Measurements from ENCODE around the gene FAM193B.

FAM193B gene

DNA sequence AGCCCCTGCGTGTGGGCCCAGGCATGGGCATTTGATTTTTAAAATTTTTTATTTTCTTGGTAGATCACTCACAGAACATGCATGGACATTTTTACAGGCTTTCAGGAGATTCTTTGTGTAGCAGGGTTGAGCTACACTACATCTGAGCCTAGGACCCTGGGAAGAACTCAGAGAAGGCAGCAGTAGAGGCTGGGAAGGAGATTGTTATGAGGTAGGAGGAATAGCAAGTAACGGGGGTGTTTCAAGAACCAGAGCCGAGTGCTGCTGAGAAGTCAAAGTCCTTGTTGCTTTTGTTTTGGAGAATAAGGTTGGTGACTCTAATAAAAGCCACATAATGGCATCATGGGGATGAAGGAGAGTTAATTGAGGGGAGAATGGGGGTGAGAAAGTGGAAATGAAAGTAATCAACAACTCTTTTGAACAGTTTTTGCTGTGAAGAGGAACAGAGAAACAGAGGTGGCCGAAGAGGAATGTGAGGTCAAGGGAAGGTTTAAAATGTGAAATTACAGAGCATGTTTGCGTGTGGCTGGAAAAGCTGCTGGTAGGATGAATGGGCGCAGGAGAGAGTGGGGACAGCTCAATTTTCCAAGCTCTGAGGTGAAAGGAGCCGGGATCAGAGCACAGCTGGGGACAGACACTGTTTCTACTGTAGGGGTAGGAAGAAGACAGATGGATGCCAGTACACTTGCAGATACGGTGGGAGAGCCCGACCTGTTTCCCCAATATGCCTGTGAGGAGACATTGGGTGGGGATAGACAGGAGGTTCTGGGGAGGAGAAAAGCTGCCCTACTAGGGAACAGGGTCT, 52.3 kb downstream of the FAM193B start:
- in situ Hi-C loops (cut with MboI; ENCODE audit: low sequenced_read_pairs): no loop called here

DNA sequence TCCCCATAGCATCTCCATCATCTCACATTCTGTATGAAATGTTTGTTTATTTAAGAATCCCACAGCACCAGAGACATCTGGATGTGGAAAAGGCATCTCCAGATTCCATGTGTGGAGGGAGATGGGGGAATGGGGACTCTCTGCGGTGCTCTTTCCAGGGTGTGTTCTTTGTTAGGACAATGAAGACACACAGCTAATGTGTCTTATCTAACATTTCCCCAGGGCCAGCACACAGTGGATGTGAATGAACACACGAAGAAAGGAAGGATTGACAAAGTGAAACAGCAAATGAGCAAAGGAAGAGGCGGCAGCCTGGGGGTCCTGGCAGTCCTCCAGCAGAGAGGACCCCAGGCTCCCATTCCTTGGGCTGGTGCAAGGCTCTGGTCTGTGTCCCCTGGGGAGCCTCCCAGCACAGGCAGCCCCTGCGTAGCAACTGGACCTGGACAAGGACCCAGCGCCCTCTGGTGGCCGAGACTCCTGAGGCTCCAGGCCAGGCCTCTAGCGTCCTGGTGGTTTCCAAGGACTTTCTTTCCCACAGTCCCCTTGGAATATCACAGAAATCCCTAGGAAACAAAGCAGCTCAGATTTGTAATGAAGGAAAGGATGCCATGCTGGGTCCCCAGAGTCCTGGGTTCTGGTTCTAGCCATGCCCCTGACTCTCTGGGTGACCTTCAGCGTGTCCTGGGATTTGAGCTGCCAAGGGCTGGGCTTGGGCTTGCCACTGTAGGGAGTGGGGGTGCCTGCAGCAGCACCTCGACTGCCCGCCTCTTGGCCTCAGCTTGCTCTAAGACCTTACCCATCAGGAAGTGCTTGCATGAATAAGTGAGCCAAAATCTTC, 53.5 kb downstream of the FAM193B start:
- in situ Hi-C loops (cut with MboI; ENCODE audit: low sequenced_read_pairs): no loop called here

DNA sequence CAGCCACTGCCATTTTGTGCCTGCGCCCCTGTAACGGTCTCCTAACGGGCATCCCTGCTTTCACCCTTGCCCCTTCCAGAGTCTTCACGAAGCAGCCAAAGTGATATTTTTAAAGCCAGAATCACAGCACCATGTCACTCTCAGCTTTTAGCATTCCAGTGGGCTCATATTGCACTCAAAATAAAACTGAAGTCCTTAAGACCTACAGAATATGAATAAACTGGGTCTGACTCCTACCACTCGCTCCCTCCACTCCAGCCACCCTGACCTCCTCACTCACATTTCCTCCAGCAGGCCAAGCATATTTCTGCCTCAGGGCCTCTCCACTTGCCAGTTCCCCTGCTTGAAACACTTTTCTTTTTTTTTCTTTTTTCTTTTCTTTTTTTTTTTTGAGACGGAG, 54.5 kb downstream of the FAM193B start:
- in situ Hi-C loops (cut with MboI; ENCODE audit: low sequenced_read_pairs): no loop called here

DNA sequence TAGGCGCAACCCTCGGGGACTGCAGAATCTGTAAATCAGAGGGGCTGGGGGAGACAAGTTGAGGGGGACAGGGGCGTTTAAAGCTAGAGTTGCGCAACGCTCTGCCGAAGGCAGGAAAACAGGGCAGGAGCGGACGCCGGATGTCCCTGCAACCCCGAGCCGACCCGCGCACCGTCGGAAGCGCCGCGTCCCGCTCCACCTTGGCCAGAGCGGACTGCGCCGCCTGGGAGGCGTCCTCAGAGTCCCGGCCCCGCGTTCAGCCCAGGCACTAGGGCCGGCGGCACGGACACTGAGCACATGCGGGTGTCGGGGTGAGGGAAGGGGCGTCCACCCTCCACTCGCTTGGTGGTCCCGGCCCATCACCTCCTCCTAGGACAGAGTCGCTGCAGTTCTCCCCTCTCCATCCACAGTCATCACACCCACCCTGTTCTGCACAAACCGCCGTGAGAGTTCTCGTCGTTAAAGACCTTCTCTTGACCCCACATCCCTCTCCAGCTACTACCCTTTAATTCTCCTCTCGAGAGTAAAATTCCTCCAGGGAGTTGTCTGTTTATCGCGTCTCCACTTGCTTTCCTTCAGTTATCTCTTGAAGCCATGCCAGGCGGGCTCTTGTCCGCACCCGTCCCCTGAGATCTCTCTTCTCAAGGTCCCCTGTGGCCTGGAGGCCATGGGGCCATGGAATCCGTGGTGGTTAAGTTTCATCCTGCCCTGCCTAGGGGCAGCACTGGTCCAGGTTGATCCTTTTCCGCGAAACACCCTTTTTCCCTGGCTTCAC, 56.2 kb downstream of the FAM193B start:
- in situ Hi-C loops (cut with MboI; ENCODE audit: low sequenced_read_pairs): no loop called here

DNA sequence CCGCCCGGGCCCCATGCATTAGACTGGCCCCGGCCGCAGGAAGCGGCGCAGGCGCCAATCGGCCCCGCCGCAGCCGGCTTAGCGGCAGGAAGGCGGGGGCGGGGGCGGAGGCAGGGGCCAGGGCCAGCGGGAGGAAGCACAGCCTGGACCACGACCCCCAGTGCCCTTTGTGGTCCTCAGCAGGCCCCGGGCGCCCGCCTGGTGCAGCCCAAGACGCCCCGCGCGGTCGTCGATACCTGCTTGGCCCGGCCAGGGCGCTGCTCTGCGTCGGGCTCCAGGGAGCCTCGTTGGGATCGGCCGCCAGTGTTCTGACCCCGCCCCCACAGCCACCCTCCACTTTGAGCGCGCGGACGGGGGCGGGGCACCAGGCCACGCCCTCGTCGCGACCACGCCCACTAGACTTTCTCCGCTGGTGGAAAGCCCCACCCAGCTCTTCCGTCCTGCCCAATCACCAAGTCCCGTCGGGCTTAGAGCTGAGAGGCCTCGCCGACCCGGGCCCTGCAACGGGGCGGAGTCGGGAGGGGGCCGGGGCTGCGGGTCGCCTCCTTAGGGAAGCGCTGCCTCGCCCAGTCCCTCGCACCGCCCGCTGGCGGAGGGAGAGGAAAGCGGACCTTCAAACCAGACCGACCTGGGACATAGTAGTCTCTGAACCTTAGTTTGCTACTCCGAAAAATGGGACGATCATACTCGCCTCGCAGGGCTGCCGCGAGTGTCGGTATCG, 56.9 kb downstream of the FAM193B start, which contains the start of gene PDLIM7:
TSS of gene PDLIM7 (minus strand) at position 313 of the 721 bp plus-strand sequence. CDS start 1,092 bp downstream, outside the sequence.
- in situ Hi-C loops (cut with MboI; ENCODE audit: low sequenced_read_pairs): no loop called here

DNA sequence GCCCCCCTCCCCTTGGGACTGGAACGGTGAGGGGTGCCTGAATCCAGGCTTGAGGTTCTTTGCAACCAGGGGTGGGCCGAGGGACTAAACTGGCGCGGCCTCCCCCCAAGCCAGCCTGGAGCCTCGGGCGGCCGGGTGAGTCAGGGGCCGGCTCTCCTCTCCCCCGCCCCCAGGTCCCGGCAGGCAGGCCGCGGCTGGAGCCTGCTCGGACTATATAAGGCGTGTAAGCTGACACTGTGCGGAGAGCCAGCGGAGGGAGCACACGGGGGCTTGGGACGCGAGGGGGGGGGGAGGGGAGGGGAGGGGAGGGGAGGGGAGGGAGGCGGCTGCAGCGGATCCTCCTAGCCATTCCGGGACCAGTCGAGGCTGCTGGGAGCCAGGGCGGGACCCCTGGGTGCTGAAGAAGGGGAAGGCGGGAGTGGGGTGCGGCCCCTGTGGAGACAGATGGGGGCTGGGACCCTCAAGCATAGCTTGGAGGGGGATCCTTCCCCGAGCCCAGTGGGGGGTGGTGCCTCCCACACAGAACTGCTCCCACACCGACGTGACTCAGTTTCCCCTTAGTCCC, 57.6 kb downstream of the FAM193B start:
- in situ Hi-C loops (cut with MboI; ENCODE audit: low sequenced_read_pairs): no loop called here

DNA sequence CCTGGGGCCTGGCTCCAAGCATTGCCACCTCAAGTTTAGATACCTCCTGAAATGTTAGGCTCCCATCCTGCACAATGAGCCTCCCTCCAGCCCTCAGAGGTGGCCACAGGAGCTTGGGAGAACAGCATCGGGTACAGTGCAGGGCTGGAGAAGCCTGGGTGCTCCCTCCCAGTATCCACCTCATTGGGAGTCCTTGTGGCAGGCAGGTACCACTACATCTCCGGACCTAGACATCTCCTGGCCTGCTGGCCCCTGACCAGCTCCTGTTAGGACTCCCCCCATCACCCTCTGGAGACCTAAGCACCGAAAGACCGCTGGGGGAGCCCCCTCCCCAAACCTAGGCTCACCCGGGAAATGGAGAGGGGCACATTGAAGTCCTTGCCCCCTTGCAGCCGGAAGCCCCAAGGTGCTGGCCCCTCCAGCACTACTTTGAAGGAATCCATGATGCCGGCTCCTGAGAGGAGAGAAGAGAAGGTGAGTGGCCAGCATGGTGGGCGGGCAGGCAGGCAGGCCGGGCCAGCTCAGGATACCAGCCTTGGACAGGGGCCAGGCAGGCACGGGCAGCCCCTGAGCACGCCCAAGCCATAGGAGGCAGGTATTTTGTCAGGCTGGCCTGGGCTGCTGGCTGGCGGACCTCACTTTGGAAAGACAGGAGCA, 58.2 kb downstream of the FAM193B start:
- in situ Hi-C loops (cut with MboI; ENCODE audit: low sequenced_read_pairs): no loop called here

DNA sequence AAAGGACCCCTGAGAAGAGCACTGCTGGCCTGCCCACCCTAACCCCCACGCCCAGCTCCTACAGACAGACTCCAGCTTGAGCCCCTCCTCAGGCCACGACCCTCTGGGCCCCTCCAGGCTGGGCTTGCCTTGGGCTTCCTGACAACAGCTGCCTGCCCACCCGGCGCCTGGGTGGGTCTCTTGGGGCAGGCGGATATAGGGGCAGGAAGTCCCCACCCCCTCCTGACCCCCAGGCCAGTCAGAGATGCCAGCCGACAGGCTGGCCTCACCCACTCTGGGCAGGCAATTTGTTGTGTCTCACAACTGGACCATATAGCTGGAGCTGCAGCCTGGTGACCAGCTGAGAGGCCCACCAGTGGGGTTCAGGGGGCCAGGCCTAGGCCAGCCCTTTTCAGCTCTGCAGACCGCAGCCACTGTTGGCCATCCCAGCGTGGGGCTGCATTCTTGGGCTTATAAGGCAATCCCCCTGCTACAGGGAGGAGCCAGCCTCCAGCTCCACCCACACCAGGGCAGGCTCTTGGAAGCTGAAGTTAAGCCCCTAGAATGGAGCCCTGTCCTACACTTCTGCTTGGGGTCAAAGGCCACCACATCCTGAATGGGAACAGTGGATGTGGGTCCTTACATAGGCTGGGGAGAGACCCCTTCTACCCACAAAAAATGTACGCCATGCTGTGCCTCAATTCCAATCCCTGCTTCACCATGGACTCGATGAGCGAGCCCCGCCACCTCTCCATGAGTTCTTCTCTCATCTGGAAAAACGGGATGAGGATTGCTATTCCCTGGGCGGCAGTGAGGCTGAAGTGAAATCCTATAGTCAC, 58.9 kb downstream of the FAM193B start:
- in situ Hi-C loops (cut with MboI; ENCODE audit: low sequenced_read_pairs): no loop called here

DNA sequence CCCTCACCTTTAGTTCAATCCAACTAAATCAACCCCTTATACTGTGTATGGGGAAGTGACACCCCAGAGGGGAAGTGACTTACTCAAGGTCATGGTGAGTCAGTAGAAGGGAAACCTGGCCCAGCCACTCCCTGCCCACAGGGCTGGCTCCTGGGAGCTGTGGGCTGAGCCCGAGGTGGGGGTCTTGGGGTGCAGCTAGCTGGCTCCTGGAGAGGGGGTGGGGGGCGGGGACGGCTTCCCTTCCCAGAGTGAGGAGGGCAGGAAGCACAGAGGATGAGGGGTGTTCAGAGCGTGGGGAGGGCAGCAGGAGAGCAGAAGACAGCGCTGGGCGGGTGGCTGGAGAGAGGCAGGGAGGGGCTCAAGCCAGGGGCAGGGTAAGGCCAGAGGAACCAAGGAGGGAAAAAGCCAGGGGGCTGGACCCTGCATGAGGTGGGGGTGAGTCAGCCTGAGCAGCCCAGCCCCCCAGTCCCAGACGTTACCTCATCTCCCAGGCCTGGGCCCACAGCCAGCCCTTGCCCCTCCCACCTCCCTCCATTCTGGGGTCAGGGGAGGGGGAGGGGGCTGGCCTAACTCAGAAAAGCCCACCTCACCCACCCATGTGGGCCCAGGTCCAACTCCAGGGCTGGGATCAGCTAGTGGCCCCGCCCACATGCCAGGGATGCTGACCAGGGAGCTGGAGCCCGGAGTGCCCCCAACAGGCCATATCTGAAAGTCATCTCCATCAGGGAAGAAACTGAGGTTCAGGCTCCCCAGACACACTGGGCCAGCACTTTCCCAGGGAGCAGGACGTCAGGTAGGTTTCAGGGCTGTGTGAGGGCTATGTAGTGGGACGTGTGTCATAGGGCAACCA, 59.8 kb downstream of the FAM193B start:
- in situ Hi-C loops (cut with MboI; ENCODE audit: low sequenced_read_pairs): no loop called here

DNA sequence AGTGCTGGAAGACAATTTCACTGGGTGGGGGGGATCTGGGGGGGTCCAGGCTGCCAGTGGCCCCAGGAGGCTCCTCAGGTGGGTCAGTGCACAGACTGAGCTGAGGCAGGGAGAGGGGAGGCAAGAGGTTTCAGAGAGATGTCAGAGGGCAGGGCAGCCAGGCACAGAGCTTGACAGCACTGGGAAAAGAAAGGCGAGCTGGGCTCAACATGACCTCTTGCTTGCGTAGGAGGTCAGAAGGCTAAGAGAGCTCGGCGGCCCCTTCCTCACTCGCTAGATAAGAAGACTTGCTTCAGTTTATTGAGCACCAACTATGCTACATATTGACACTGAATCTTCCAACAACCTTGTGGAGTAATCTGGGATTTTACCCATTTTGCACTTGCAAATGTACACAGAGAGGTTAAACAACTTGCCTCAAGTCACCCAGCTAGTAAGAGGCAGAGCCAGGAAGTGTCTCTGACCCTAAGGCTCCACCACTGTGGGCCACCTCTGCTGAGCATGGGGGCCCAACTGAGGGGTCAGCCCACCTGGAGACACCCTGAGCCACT, 60.5 kb downstream of the FAM193B start:
- in situ Hi-C loops (cut with MboI; ENCODE audit: low sequenced_read_pairs): no loop called here

DNA sequence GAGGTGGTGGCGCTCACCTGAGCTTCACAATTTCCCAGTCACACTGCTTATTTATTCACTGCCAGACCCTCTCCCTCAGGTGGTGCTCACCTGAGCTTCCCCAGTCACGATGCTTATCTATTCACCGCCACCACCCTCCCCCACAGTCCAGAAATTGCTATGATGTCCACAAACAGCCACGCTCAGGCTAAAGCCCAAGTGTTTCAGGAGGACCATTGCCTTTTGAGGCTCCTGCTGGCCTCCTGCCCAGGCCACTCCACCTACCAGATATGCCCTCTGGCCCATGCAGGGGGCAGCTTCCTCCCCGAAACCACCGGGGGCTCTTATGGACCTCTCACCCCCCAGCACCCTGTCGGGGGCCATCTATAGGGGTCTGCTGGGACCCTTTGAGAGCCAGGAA, 61.5 kb downstream of the FAM193B start:
- in situ Hi-C loops (cut with MboI; ENCODE audit: low sequenced_read_pairs): no loop called here

DNA sequence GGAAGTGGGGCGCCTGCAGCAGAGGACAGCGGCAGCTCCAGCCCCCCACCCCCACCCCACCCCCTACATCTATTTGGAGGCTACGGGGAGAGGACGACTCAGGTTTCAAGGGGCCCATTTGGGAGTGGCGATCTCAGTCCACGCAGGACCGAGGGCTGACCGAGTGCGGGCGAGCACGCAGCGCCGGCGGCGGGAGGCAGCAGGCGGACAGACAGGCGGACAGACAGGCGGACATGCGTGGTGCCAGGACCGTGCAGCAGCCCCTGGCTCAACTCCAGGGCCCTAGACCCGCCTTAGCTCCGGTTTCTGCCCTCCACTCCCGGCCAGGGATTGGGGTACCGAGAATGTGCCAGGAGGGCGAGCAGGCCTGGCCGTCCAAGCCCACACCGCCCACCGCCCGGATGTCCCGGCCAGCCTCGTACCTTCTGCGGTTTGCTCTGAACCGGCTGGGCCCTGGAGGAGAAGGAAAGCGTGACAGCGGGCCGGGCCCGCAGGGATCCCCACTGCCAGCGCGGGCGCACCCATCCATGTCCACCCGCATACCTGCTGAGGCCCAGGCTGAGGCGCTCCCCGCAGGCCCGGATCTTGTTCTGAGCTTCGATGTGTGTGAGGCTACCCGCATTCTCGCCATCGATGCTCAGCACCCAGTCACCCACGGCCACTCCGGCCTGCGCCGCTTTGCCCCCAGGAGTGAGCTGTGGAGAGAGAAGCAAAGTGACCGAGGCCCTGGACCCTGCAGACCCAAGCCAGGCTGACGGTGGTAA, 62.2 kb downstream of the FAM193B start:
- in situ Hi-C loops (cut with MboI; ENCODE audit: low sequenced_read_pairs): no loop called here

DNA sequence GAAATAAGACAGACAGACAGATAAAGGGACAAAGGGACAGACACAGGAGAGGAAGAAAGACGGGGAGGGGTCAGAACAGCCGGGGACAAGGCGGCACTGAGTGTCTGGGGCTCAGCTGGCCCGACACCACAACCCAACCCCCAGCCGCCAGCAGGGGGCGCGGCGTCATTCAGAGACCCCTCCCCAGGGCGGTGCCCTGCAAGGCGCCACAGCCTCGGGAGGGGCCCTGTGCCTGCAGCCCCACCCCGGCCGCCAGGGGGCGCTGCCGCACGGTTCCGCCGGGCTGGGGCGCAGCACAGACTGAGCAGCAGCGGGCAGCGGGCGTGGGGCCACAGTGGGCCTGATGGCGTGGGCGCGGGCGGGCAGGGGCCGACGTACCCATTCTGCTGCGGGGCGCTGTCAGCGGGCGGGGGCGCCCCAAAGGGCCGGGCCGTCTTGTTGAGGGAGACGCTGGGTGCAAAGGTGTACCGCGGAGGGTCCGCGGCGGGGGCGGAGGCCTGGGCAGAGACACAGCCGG, 62.9 kb downstream of the FAM193B start:
- in situ Hi-C loops (cut with MboI; ENCODE audit: low sequenced_read_pairs): no loop called here

DNA sequence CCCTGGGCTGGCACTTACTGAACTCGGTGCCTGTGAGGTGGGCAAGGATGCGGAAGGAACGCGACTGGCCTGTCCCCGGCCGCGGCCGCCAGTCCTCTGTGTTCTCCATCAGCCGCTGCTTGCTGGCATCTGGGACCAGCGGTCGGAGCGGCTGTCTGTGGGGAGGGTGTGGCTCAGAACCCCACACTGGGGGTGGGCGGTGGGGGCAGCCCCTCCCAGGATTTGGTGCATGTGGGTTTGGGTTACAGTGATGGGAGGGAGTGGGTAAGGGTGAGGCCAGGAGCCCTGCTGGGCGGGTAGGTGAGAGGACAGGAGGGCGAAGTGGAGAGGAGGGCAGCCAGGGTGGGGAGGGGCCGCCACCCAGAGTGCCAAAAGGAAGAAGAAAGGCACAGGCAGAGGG, 63.4 kb downstream of the FAM193B start:
- in situ Hi-C loops (cut with MboI; ENCODE audit: low sequenced_read_pairs): no loop called here

DNA sequence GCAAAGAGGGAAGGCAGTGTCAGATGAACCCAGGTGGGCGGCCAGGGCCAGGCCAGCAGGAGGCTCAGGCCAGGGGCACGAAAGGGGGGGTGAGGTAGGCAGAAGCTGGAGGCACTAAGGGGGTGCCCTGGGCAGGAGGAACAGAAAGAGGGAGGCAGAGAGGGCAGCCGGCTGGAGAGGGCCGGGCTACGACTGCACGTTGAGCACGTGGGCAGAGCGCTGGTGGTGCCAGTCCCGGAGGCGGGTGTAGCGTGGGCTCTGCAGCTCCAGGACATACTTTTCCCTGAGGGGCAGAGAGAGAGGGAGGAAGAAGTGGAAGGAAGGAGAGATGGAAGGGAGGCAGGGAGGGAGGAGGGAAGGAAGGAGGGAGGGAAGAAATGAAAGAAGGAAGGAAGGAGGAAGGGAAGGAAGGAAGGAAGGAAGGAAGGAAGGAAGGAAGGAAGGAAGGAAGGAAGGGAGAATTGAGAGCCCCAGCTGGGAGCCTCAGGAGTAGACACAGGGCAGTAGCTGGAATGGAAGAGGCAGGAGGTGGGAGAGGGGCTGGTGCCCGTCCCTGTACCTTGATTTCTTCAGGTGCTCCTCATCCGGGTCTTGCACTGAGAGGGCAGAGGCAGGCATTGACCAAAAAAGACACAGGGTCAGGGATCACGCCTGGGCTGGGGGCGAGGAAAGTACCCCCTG, 63.9 kb downstream of the FAM193B start:
- in situ Hi-C loops (cut with MboI; ENCODE audit: low sequenced_read_pairs): no loop called here

DNA sequence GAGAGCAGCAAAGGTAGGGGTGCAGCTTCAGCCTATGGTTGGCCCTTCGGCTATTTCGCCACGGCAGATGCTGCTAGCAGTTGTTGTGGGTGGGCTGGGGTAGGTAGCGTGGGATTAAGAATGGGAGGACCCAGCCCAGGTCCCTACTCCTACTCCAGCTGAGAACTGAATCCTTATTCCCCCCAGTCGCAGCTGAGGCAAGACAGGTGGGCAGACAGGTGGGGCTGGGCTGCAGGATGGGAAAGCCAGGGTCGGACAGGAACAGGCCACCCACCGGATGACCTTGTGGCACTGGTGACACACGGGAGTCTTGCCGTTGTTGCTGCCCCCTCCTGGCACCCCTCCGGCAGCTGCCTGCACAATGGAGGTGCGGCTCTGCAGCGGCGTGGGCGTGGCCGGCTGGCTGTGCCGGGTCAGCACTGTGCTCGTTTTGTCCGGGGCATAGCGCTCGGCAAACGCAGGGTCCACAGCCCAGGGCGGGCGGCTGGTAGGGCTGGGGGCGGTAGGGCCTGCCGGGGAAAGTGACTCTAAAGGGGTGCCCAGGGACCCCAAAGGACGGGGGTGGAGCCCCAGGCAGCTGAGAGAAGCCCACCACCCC, 65.1 kb downstream of the FAM193B start:
- in situ Hi-C loops (cut with MboI; ENCODE audit: low sequenced_read_pairs): no loop called here

All from HL-60/S4 treated with retinoic acid at 250 ng/mL for 4 days and 3 days (cell line).